Prostate gland (tissue), 2 donors: ENCODE measurements around the gene CPED1. TPM values are rescaled to one million over a fixed set of nuclear protein-coding genes. Genes with fewer than 3 reads are reported as not detected.

Experiments
- DNase-seq: peaks from one replicate; pipeline ENCODE4 v3.0.0-alpha.2; 2019; ENCODE audit warnings: low spot score
- H3K27ac ChIP-seq, 2 donors: fragments of 200-600 bp; sonication (generic); 2 replicates each; pipeline ENCODE4 v1.5.1; 2017 to 2019
- H3K27me3 ChIP-seq: fragments of 200-600 bp; sonication (generic); replicated peaks from 2 replicates; pipeline ENCODE4 v1.5.1; 2019; ENCODE audit not compliant: insufficient read depth
- H3K36me3 ChIP-seq, 2 donors: fragments of 200-600 bp; sonication (generic); 1 replicate in 1 of 2; 2 replicates in 1 of 2; pipeline versions ENCODE4 v1.5.1 to v1.8.1; 2017 to 2019
- H3K4me1 ChIP-seq: fragments of 200-600 bp; sonication (generic); replicated peaks from 2 replicates; pipeline ENCODE4 v1.5.1; 2019
- H3K4me3 ChIP-seq, 2 donors: fragments of 200-600 bp; sonication (generic); 2 replicates each; pipeline ENCODE4 v1.5.1; 2017 to 2019
- H3K9me3 ChIP-seq: fragments of 200-600 bp; sonication (generic); 2 replicates; pipeline ENCODE4 v1.5.1; 2017
- CTCF ChIP-seq, 4 experiments: fragments of 200-600 bp in 2 of 4; fragments of 450-650 bp in 2 of 4; sonication (generic) in 2 of 4; IDR thresholded peaks; 1 replicate in 3 of 4; 2 replicates in 1 of 4; pipeline ENCODE4 v1.5.1; 2016 to 2019; ENCODE audit warnings: antibody characterized with exemption in 4 of 4, mild to moderate bottlenecking in 2 of 4, moderate library complexity in 2 of 4
- POLR2A ChIP-seq: fragments of 450-650 bp; IDR thresholded peaks from one replicate; pipeline ENCODE4 v1.6.1; 2016; ENCODE audit warnings: antibody characterized with exemption, mild to moderate bottlenecking
- POLR2AphosphoS5 ChIP-seq: sonication (generic); formaldehyde crosslinking; IDR thresholded peaks from one replicate; pipeline ENCODE4 v1.6.1; 2017; ENCODE audit warnings: antibody characterized with exemption
- WGBS: methylation state at CpG from one replicate; pipeline ENCODE4 v1.1.5; 2018; 5-methylcytosine and 5-hydroxymethylcytosine counted together
- intact Hi-C: fragments of 100-400 bp; cut with DNase I; formaldehyde crosslinking; loops from one replicate; pipeline ENCODE4 v1.14.2; 2022
- total RNA-seq, 2 donors: library from RNA; depleted of rRNA; stranded (reverse); fragments of >200 nt; gene quantifications; one replicate each; pipeline ENCODE4 v1.1.0, GENCODE V29; 2016

The CPED1 gene
- total RNA-seq, 2 donors from 2014 or later: 10.7 to 23.3 TPM

GRCh38 chr7:120961638-120962173 lies 26.8 kb upstream of the CPED1 start:
- Histone ChIP-seq H3K4me3 (no peak overlapping the region), H3K4me1 (no peaks in the 10 kb centered on the region), H3K9me3 (no peaks in the 10 kb centered on the region), H3K27me3 (no peaks in the 10 kb centered on the region), H3K36me3 (no peaks in the 10 kb centered on the region), H3K27ac (no peak overlapping the region)
- TF ChIP-seq CTCF (IDR thresholded peaks at IDR 0.05): no peak
- TF ChIP-seq POLR2AphosphoS5: no peak
- TF ChIP-seq POLR2A: no peak
- WGBS: 79% methylated on average over 1 of the region's 1 CpG
- DNase-seq: no peak
- intact Hi-C loops: no loop called here

DNA sequence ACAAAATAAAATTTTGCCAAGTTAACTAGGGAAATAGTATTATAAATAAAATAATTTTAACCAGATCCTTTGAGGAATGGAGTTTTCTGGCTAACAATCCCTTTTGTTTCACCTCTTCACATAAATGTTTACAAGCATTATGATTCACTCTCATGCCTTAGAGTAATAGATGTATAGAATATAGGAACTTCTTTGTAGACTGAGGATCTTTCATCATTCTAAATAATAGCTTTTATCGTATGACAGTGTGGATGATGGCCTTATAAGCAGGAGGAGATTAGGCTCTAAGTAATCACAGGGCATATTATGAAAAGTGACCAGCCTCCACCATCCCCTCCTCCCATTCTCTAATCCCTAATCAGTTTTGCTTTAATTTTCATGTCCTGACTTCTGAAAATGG lies 24.4 kb upstream of the CPED1 start:
- Histone ChIP-seq H3K36me3 (no peaks in the 10 kb centered on the region), H3K4me3 (no peak overlapping the region), H3K27me3 (no peaks in the 10 kb centered on the region), H3K9me3 (no peaks in the 10 kb centered on the region), H3K4me1 (peaks cover 2% of the 10 kb centered on the region), H3K27ac (no peak overlapping the region)
- no peak for TF ChIP-seq POLR2A
- TF ChIP-seq POLR2AphosphoS5: no peak
- TF ChIP-seq CTCF (IDR thresholded peaks at IDR 0.05): no peak
- no peak for DNase-seq
- intact Hi-C loops: no loop called here
- 87% methylated on average over 1 of the region's 1 CpG for WGBS

DNA sequence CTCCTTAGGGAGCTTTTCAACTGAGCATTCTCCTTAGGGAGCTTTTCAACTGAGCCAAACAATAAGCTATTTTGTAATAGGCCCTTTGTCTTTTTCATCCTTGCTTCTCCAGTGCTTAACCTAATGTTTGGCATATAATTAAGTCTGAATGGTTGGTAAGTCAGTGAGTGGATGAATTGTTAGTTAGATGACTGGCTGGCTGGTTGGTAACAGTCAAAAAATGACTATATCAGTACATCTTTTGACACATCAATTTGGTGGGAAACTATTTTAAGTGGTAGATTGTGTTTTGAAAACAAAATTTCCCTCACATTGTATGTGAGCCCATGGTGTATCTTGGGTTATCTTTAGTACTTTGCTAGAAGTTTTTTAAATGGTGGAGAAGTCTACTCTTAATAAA lies 21.6 kb upstream of the CPED1 start:
- no peak for DNase-seq
- H3K4me3 ChIP-seq: no peak overlapping the region
- no peaks in the 10 kb centered on the region for H3K36me3 ChIP-seq
- intact Hi-C loops: no loop called here
- H3K4me1 ChIP-seq: peaks cover 2% of the 10 kb centered on the region
- no peaks in the 10 kb centered on the region for H3K9me3 ChIP-seq
- no peaks in the 10 kb centered on the region for H3K27me3 ChIP-seq
- TF ChIP-seq POLR2A: no peak
- no peak overlapping the region for H3K27ac ChIP-seq

DNA sequence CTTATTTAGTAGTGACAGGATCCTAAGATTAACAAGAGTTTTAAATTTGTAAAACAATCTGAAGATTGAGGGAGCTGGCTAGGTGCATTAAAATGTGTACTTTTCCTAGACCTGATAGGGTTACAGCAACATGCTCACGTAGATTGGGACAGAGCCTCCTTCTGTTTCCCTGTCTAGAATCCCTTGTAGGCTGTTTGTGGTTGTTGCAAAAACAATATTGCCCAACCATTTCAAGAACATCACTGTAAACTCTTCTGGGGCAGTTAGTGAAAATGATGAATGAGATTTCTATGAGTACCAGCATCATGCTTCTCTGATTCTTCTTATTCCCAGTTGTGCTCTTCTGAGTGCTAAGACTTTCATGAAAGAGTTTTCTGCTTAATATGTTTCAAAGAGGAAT lies 14.7 kb upstream of the CPED1 start:
- intact Hi-C loops: no loop called here
- no peak for TF ChIP-seq CTCF (IDR thresholded peaks at IDR 0.05)
- no peak for TF ChIP-seq POLR2A
- no peak for TF ChIP-seq POLR2AphosphoS5
- no peak overlapping the region for H3K4me3 ChIP-seq
- no peaks in the 10 kb centered on the region for H3K27me3 ChIP-seq
- DNase-seq: no peak
- no peaks in the 10 kb centered on the region for H3K9me3 ChIP-seq
- no peak overlapping the region for H3K27ac ChIP-seq
- H3K4me1 ChIP-seq: no peaks in the 10 kb centered on the region
- peaks cover 0 to 9% of the 10 kb centered on the region in 2 donors for H3K36me3 ChIP-seq
- WGBS: 96% methylated on average over 1 of the region's 1 CpG

DNA sequence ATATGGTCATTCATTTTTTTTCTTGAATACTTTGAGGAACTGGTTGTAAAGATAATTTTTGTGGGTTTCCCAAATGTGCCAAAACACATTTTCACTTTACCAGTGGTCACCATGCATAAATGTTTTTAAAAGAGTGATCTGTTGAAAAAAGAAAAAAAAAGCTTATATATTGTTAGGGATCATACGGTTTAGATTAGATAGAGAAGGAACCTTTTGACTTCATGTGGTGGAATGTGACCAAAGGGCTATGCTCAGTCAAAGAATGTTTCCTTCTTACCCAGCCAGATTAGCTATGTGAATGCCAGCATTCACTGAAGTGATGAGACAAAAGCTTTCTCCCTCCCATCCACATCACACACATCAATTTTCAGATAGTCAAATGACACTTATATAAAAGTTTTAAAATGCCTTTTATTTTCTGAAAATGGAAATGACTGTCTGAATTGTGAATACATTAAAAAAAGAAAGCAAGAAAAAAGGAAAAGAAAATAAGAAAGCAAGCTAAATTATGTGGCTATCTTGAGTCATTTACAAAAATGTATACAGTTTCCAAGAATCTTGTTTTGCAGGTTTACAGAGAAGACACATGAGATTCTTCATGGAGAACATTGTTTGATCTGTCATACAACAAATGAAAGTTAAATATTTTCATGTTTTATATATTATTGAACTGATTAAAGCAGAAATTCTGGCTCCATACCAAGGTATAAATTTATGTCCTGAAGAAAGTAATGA lies 8.6 kb upstream of the CPED1 start:
- DNase-seq: no peak
- intact Hi-C loops: no loop called here
- H3K4me3 ChIP-seq: no peak overlapping the region
- TF ChIP-seq POLR2A (no peak), POLR2AphosphoS5 (no peak), CTCF (IDR thresholded peaks at IDR 0.05) (no peak)
- peaks cover 0 to 2% of the 10 kb centered on the region in 2 donors for H3K36me3 ChIP-seq
- no peak overlapping the region for H3K27ac ChIP-seq
- 3% methylated on average over 1 of the region's 1 CpG for WGBS
- no peaks in the 10 kb centered on the region for H3K27me3 ChIP-seq
- no peaks in the 10 kb centered on the region for H3K4me1 ChIP-seq
- H3K9me3 ChIP-seq: no peaks in the 10 kb centered on the region
